ENCODE data around the gene OCRL.
A peak's percentile ranks its signal among the peaks of the same experiment; 100 is the strongest.

OCRL gene

DNA sequence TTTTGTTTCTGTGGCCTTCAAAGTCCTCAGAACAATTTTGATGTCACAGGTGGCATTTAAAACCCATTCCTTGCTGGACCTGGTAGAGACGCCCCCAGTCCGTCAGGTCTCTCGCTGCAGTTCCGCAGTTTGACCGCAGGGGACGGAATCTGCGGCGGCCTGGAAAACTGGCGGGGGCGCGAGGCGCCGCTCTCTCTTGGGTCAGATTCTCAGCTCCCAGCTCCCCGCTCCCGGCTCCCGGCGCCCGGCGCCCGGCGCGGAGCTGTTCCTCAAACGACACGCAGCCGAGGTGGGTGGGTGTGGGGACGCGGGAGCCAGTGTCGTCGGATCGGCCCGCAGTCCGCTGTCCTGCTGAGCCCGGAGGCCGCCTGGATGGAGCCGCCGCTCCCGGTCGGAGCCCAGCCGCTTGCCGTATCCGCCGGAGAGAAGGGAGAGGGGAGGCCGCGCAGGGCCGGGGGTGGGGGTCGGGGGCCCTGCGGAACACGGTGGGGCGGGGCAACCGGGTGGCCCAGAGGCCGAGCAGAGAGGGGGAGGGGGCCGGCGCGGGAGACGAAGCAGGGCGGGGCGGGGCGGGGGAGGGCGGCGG is at the start of gene OCRL:
OCRL (plus strand) TSS at position 192 of the 586 bp plus-strand sequence; CDS start at position 373, 181 bp downstream.
- no peak for DNase-seq (ENCODE audit: low read depth)

DNA sequence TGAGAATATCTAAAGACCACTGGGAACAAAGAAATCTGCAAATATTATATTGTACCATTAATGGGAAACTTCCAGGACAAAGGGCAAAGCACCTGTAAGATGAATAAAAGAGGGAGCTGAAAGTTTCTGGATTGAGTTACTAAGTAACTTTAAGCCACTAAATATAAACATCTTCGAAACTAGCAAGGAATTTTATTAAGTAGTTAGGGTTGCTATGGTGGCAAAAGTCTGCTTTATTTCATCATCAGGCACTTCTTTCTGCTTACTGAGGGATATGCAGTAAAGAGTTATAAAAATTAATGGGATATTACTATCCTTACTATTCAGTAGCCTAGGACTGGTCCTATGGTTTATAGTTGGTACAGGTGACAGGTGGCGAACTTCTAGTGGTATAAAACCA is 49.7 kb upstream of the OCRL start:
- no peak for DNase-seq (ENCODE audit: low read depth)

DNA sequence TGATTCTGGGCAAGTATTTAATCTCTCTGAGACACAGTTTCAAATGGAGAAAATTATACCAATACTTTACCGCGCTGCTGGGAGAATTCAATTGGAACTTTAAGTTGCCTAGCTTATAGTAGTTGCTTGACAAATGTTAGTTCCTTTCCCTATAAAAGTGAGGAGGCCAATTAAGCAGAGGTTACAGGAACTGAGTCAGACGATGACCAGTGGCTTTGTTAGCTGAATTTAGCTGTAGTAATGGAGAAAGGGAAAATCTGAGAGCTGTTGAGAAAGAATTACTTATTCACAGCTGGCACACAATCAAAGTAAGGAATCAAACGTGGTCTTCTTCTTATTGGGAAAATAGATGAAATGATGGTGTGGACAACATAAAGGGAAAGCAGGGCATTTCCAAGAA is 46.4 kb upstream of the OCRL start:
- peak; percentile 45 for DNase-seq (ENCODE audit: low read depth)

DNA sequence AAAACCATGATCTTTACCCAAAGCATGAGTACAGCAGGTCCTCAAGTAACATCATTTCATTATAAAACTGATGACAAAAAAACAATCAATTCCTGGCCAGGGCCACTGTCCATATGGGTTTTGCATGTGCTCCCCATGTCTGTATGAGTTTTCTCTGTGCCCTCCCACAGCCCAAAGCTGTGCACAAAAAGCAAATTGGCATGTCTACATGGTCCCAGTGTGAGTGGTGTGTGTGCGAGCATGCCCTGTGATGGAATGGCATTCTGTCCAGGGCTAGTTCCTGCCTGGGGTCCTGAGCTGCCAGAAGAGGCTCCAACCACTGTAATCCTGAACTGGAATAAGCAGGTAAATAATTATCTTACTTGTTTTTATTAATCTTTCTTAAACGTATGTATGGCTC is 45.2 kb upstream of the OCRL start:
- no peak for DNase-seq (ENCODE audit: low read depth)

DNA sequence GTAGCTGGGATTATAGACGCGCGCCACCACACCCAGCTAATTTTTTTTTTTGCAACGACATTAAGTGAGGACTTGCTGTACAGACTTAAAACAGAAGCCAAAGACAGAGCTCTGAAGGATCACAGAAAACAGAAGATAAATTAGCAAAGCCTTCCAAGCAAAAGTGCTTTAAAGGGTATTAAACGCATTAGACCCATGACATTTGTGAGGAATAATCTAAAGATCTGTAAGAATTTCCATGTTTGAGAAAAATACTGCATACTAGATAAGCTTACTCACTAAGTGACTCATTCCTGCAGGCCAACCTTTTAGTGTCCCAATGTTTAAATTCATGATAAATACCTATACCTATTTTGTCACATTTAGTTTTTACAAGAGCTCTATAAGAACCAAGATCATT is 44.2 kb upstream of the OCRL start:
- no peak for DNase-seq (ENCODE audit: low read depth)

DNA sequence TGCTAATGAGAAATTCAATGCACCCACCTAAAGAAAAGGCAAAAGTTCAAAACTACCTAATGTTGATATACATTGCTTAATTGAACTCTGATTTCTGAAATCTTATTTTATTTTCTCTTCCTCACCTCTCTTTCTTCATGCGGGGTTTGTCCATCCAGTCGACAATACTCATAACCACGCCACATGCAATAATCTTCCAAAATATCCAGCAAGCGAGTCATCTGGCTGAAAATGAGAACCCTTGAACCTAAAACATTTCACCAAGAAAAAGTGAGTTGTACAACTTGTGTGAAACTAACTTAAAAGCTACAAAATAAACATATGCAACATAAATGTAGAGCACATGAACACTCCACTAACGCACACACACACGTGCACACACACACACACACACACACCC is 43.4 kb upstream of the OCRL start:
- DNase-seq (ENCODE audit: low read depth): no peak

DNA sequence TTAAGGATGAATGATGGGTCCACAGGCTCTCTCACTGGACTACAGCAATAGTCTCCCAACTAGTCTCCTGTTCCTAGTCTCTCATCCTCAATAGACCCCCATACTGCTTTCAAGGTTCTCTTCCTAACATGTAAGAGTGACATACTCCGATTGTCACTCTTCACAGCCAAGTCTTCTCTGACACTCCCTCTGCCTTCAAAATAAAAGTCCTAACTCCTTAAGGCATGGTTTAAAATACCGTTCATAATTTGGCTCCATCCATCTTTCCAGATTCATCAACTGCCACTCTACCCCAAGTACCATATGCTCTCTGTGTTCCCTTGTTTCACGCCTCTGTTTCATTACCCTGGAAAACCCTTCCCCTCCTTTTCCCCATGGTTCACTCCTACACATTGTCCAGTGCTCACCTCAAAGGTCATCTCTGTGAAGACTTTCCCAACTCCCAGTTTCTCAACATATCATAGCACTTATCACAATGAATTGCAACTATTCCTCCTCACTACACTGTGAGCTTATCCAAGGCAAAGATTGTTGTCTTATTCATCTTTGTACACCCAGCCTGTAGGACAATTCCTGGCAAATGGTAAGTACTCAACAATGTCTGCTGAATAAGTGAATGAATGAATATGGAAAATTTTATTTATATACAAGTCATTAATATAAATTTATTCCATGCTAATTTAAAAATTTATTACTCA is 42.8 kb upstream of the OCRL start:
- no peak for DNase-seq (ENCODE audit: low read depth)

DNA sequence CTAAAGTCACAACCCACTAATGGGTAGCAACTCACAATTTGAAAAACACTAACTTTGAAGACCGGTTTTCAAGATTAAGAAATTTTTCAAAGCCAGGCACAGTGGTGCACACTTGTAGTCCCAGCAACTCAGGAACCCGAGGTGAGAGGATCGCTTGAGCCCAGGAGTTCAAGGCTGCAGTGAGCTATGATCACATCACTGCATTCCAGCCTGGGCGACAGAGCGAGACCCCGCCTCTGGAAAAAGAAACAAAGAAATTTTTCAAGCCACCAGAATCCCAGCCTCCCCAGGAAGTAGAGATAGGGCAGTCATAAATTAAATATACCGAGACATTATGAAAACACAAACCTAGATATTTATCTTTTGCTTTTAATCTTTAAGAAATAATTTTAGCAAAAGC is 29.7 kb upstream of the OCRL start:
- no peak for DNase-seq (ENCODE audit: low read depth)

DNA sequence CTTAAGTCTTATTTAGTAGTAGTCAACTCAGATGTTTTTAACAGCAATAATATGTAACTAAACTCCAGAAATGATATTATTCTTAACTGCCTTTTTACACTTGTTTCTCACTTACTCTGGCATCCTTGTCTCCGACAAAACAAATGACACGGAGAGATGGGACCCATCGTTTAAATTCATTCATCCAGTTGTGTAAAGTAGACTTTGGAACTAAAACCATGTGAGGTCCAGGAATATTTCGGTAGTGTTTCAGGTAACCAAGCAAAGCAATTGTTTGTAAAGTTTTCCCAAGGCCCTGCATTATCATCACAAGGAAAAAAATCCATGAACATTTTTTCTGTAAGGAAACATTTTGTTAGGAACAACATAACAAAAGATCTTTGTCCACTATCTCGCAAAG is 28.4 kb upstream of the OCRL start:
- no peak for DNase-seq (ENCODE audit: low read depth)

DNA sequence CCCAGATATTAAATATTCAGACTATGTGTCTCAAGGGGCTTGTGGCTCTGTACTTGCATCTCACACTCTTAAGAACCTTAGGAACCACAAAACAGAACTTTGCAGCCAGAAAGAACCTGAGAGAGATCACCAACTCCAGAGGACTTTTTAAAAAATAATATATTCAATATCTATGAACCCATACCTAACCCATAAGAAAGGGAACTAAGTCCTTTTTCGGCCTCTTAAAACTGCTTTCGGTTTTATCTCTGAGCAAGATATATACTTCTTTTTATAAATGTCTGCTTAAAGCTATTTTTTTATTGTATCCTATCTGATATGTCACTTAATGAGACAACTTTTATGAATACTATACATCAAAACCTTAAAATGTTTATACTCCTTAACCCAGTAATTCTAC is 27.6 kb upstream of the OCRL start:
- no peak for DNase-seq (ENCODE audit: low read depth)

DNA sequence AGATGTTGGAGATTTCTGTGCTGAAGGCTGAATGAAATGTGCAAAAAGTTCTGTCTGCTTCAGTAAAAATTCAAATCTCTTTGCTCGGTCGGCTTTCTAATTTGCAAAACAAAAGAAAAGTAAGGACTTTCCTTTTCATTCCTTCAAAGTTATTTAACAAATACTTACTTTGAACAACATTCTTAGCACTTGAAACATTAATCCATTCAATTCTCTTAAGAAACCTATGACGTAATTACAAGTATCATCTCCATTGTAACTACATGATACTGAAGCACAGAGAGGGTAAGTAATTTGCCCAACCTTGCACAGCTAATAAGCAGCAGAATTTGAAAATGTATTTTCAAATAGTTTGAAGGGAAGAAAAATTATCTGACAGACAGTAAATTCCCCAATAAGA is 23.7 kb upstream of the OCRL start:
- DNase-seq (ENCODE audit: low read depth): no peak

DNA sequence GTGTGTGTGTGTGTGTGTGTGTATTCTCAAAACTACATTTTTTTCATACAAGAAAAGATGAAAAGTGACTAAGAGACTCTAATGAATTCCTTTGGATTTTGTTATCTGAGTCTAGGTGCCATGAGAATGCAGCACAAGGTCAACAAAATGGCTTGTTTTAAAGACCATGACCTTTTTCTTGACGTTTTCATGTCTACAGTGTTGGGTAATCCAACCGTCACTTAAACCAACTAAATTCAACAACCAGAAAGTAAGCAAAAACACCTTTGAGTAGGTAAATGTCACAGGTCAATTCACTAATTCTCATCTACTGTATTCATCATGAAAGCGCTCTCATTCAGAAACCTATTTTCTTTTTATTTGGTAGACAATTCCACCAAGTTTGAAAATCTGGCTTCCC is 19.9 kb upstream of the OCRL start:
- DNase-seq (ENCODE audit: low read depth): no peak

DNA sequence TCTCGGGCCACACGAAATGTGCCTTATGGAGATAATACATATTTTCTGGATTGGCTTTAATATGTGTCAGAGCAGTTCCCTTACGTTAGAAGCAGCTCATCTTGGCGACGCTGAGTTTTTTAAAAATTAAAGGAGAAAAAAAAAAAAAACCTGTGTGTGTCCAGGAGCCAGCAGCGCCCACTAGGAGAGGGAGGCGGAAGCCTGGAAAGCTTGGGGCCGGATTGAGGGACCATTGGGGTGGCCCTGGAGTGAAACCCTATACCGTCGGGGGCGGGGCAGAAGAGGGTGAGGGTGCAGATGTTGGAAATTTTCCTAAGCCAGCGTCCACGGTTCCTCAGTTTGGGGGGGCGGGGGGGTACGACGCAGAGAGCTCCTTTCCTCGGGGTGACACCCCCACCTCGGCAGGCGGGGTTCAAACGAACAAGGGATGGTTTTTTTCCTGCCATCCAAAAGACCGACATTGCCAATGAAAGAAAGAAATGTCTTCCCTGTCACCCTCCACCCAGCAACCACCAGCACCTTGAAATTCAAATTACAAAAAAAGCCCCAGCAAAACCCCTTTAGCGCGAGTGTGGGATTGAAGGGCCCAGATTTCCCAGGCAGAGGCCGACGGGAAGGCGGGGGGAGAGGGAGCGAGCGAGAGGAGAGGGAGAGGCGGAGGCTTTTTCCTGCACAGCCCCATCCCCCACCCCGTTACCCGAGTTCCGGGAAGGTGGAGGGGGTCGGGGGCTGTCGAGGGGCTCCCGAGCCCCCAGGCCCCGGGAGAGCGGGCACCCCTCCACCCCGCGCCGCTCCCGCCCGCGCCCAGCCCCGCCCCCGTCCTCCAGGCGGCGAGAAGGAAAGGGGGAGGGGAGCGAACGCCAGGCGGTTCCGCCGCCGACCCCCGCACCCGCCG is 17.6 kb upstream of the OCRL start:
- DNase-seq (ENCODE audit: low read depth): peak; percentile 33

DNA sequence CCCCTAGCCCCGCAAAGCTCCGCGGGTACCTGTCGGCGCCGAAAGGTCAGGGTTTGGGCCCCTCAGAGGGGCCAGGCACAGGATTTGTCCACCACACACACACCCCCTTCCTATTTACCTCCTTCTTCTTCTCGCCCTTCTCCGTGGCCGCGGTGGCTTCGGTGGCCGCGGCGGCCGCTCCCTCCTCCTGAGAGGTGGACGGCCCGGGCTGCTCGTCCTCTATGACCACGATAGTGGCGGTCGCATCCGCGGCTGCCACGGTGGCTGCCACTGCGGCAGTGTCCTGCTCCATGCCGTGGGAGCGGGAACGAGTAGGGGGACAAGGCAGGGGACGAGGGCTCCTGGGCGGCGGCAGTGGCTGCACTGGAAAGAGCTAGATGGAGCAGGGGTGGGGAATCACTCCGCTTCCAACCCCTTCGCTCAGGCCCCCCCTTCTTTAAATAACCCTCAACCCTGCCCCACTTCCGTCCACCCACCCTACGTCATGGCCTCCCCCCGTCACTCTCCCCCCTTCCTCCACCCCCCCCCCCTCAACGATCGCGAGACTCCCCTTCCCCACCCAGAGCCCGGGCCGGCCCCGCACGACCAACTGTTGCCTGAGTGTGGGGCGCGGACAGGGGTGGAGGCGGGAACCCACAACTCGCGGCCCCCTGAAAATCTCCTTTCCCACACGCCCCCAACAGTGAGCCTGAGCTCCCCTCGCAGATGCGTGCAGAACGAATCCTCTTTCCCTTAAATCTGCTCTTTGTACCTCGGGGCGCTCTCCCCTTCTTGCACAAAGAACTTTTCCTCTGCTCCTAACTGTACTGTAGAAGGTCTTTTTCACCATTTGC is 16.8 kb upstream of the OCRL start, which contains the start of gene SMARCA1:
SMARCA1 (minus strand) TSS at position 412 of the 833 bp plus-strand sequence; CDS start at position 292, 120 bp downstream.
- no peak for DNase-seq (ENCODE audit: low read depth)

DNA sequence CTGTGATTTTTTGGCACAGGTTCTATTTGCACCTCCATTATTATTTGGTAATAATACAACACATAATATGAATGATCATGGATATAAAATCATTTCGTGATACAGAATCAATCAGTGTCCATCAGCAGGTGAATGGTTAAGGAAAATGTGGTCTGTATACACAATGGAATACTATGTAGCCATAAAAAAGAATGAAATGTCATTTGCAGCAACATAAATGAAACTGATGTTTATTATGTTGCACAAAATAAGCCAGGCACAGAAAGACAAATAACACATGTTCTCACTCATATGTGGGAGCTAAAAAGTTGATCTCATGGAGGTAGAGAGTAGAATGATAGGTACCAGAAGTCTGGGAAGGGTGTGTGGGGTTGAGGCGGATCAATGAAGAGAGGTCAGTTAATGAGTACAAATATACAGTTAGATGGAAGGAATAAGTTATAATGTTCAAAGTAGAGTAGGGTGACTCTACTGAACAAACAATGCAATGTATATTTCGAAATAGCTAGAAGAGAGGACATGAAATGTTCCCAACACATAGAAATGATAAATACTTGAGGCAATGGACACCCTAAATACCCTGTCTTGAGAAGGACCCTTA is 15.7 kb upstream of the OCRL start:
- DNase-seq (ENCODE audit: low read depth): no peak

DNA sequence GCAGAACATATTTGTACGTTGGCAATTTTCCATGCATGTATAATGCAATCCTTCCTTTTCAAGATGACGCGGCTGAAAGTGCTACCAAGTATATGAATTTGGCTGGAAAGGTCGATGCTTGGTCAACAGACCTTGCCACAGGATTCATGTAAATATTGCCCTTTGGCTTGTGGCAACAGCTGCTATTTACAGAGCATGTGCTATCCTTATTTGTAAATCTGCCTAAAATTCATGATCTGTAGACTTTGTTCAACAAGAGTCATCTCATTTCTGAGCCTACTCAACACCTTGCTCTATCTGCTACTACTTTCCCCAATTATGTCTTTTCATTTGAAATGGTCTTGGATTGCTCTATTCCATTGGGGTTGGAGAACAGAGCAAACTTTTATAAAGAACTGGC is 14.9 kb upstream of the OCRL start:
- DNase-seq (ENCODE audit: low read depth): no peak

DNA sequence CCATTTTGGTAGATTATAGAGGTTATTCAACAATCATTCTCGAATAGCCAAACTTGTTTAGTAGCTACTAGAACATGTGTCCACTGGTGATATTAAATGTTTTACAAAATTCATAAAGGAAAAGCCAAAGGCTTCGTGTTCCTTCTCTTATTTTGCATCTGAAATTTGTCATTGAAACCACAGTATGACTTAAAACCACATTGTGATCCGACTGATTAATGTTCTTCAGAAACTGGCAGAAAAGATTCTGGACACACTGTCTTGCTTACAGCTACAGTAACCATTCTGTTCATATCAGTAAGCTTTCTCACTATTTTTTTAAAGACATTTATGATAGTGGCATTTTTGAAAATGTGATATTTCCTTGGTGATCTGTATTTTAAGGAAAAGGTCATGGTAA is 14.2 kb upstream of the OCRL start:
- DNase-seq (ENCODE audit: low read depth): no peak

DNA sequence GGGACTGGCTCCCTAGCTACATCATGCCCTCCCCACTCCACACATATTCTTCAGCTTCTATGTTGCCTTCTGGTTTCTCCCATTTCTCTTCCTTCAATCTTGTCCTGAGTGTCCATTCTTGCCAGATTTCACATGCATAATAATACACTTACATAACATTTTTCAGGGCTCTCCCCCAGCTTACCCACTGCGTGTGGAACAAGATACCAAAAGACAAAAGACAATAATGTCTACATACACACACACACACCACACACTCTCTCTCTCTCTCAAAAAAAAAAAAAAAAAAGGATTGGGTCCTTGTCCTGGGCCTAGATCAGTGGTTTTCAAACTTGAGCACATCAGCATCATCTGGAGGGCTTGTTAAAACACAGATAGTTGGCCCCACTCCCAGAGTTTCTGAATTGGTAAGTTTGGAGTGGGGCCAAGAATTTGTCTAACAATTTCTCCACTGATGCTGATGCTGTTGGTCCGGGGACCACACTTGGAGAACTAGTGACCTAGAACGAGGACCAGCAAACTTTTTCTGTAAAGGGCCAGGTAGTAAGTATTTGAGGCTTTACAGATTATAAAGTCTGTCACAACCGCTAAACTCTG is 10.3 kb upstream of the OCRL start:
- DNase-seq (ENCODE audit: low read depth): no peak

DNA sequence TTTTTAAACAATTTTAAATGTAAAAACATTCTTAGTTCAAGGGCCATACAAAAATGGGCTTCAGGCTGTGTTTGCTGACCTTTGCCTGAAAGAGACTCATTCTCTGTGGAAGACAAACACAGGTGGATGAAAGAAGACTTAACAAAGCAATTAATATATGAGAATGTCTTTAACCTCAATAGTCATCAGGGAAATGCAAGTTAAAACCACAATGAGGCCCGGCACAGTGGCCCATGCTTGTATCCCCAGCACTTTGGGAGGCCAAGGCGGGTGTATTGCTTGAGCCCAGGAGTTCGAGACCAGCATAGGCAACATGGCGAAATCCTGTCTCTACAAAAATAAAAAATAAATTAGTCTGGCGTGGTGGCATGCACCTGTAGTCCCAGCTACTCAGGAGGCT is 9.6 kb upstream of the OCRL start:
- no peak for DNase-seq (ENCODE audit: low read depth)

DNA sequence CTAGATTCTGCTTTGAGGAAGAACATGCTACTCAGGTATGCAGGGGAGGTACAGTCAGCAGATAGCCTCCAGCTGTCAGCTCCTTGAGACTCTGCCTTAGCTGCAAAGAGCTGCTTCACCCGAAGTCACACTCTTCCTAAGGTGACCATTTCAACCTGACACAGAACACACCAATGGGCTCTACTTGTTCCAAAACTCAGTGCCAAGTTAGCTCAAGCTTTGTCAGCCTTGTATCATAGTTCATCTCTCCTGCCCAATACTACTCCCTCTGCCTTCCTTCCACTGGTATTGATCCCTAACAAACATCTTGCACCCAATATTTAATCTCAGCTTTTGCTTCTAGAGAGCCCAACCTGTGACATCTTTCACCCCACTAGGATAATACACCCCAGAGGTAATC is 8.9 kb upstream of the OCRL start:
- no peak for DNase-seq (ENCODE audit: low read depth)

DNA sequence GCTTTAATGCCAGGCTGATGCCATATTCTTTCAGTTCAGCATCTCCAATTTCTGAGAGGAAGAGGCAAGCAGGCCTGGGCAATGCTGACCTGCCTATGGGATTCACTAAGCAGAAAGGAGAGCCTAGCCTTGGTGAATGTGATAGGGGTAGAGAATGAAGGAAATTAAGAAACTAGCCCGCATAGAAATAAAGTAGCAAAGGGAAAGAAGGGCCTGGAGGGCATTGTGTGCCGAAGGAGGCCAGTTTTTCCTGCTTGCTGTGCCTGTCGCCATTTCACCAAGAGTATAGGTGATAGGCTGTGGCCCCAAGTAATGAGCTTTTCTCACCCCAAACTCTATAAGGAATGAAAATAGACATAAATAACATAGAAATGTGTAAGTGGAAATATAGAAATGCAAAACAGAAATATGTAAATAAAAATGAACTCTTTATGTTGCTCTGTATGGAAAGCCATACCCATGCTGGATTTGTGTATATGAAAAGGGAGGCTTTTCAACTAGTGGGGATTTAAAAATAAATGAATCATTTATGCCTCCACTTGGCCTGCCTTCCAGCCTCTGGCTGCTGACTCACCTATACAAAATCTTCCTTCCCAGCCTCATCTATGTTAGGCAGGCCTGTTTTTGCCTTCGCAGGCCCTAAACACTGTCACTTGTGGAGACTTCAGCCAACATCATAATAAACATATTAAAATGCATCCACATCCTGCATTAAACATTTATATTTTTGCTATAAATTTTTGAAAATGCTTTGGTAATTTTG is 5.1 kb upstream of the OCRL start:
- no peak for DNase-seq (ENCODE audit: low read depth)

Data from stromal cell of bone marrow (primary cell).